Measurements from ENCODE around the gene FIBIN.

FIBIN gene

DNA sequence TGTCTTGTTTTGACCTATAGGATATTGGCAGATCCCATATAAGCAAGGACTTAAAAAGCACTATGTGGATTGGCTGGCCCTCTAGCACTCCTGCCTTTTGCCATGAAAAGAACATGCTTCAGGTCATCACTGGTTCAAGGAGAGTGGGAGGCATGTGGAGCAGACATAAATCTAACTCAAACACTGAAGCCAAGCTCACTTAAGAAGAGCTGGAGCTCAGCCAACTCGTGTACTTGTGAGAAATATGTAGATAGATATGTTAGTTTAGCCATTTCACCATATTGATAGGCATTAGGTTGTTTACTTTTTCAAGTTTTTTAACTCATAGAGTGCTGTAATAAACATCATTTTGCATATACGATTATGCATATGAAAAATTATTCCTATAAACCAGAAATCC lies 26.8 kb downstream of the FIBIN start:
- no peak for DNase-seq (ENCODE audit: low read depth, low spot score)
- in situ Hi-C loops (cut with HindIII; ENCODE audit: low sequenced_read_pairs): no loop called here
- no peak overlapping the region for H3K4me3 ChIP-seq (ENCODE audit: low read depth, low read length)
- TF ChIP-seq, protein P1, sequence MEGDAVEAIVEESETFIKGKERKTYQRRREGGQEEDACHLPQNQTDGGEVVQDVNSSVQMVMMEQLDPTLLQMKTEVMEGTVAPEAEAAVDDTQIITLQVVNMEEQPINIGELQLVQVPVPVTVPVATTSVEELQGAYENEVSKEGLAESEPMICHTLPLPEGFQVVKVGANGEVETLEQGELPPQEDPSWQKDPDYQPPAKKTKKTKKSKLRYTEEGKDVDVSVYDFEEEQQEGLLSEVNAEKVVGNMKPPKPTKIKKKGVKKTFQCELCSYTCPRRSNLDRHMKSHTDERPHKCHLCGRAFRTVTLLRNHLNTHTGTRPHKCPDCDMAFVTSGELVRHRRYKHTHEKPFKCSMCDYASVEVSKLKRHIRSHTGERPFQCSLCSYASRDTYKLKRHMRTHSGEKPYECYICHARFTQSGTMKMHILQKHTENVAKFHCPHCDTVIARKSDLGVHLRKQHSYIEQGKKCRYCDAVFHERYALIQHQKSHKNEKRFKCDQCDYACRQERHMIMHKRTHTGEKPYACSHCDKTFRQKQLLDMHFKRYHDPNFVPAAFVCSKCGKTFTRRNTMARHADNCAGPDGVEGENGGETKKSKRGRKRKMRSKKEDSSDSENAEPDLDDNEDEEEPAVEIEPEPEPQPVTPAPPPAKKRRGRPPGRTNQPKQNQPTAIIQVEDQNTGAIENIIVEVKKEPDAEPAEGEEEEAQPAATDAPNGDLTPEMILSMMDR (IDR thresholded peaks at IDR 0.05; ENCODE audit: low read depth, low read length): no peak

GRCh38 chr11:27022659-27023251 lies 28.8 kb downstream of the FIBIN start:
- no peak overlapping the region for H3K4me3 ChIP-seq (ENCODE audit: low read depth, low read length)
- no peak for DNase-seq (ENCODE audit: low read depth, low spot score)
- in situ Hi-C loops (cut with HindIII; ENCODE audit: low sequenced_read_pairs): no loop called here
- TF ChIP-seq, protein P1 (IDR thresholded peaks at IDR 0.05; ENCODE audit: low read depth, low read length): no peak

GRCh38 chr11:27024865-27025264 lies 31.0 kb downstream of the FIBIN start:
- no peak overlapping the region for H3K4me3 ChIP-seq (ENCODE audit: low read depth, low read length)
- no peak for DNase-seq (ENCODE audit: low read depth, low spot score)
- TF ChIP-seq, protein P1 (IDR thresholded peaks at IDR 0.05; ENCODE audit: low read depth, low read length): no peak
- in situ Hi-C loops (cut with HindIII; ENCODE audit: low sequenced_read_pairs): no loop called here

- no peak for DNase-seq (ENCODE audit: low read depth, low spot score)
- in situ Hi-C loops (cut with HindIII; ENCODE audit: low sequenced_read_pairs): no loop called here
- TF ChIP-seq, protein P1 (IDR thresholded peaks at IDR 0.05; ENCODE audit: low read depth, low read length): no peak
- no peak overlapping the region for H3K4me3 ChIP-seq (ENCODE audit: low read depth, low read length)
These were observed 31.5 kb downstream of the FIBIN start for GRCh38 chr11:27025312-27025955.

DNA sequence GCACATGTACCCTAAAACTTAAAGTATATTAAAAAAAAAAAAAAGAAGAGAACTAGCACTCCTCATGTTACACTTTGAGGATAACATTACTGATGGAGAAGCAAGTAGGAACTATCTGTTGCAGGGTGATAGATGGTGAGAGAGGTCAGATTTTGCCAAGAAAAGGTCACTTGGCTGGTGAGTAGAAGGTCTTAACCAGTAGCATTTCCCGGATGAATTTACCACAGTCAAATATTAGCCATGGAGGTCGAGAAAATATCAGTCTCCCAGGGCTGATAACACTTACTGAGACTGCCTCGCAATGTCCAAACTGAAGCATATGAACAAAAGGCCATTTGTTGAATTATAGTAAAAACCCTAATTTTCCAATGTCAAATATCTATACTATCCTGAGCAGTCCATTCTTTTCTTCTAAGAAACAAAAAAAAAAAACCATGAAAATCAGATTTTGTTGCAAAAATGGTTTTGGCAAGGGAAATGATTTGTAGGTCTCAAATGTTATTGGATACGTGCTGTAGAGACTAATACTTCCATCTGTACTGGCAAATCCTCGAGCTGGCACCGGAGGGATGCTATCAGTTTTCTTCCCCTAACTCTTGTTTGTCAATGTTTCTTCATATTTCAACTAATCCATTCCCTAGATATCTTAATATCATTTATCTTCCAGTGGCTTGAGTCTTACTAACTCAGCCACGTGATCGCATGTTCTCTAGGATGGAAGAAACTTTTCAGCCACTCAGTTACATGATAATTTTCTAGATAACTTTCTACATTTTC lies 32.2 kb downstream of the FIBIN start:
- in situ Hi-C loops (cut with HindIII; ENCODE audit: low sequenced_read_pairs): no loop called here
- no peak for DNase-seq (ENCODE audit: low read depth, low spot score)
- H3K4me3 ChIP-seq (ENCODE audit: low read depth, low read length): no peak overlapping the region
- TF ChIP-seq, protein P1 (IDR thresholded peaks at IDR 0.05; ENCODE audit: low read depth, low read length): no peak

DNA sequence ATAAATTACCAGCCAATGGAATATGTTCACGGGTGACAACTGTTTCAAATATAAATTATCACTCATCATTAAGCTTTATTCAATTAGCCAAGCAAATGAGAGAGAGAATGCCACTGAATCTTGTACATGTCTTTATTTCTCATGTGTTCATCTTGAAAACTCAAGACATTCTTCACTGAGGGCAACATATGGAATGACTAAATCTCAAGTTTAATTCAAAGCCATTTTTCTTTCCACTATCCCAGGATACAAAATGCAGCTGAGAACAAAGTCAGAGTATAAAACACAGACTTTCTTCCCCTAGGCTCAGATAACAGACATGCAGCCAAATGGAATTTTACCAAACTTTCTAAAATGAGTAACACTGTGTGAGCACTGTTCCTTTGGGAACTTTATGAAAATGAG lies 34.7 kb downstream of the FIBIN start:
- peak; percentile 28 for DNase-seq (ENCODE audit: low read depth, low spot score)
- TF ChIP-seq, protein P1 (IDR thresholded peaks at IDR 0.05; ENCODE audit: low read depth, low read length): no peak
- in situ Hi-C loops (cut with HindIII; ENCODE audit: low sequenced_read_pairs): no loop called here
- H3K4me3 ChIP-seq (ENCODE audit: low read depth, low read length): no peak overlapping the region
